Upper lobe of left lung (tissue), 6 donors: ENCODE measurements around the gene CDK11B. TPM values are rescaled to one million over a fixed set of nuclear protein-coding genes. Genes with fewer than 3 reads are reported as not detected.
A peak's percentile ranks its signal among the peaks of the same experiment; 100 is the strongest.

Source experiments
- ATAC-seq, 2 donors: fragments of 200-7000 bp; cut with Tn5 transposase; one replicate each; pipeline ENCODE4 v1.9.1; 2022; ENCODE audit warnings: mild to moderate bottlenecking in 2 of 2, moderate library complexity in 2 of 2; ENCODE audit not compliant: low FRiP score in 2 of 2
- DNase-seq, 2 donors: peaks; one replicate each; pipeline ENCODE4 v3.0.0-alpha.2; 2019 to 2020
- H3K27ac ChIP-seq, 4 donors: fragments of 200-600 bp; sonication (generic); one replicate each; pipeline ENCODE4 v1.5.1; 2016 to 2019
- H3K27me3 ChIP-seq, 4 donors: fragments of 200-600 bp; sonication (generic); one replicate each; pipeline ENCODE4 v1.5.1; 2017 to 2019
- H3K36me3 ChIP-seq, 4 donors: fragments of 200-600 bp; sonication (generic); one replicate each; pipeline ENCODE4 v1.5.1; 2016 to 2019
- H3K4me1 ChIP-seq, 4 donors: fragments of 200-600 bp; sonication (generic); one replicate each; pipeline ENCODE4 v1.5.1; 2018 to 2019
- H3K4me3 ChIP-seq, 4 donors: fragments of 200-600 bp; sonication (generic); one replicate each; pipeline ENCODE4 v1.5.1; 2017 to 2019; ENCODE audit warnings: mild to moderate bottlenecking in 2 of 4, moderate library complexity in 1 of 4
- H3K9me3 ChIP-seq, 4 donors: fragments of 200-600 bp; sonication (generic); one replicate each; pipeline ENCODE4 v1.5.1; 2018 to 2019
- CTCF ChIP-seq, 6 experiments: fragments of 450-650 bp in 4 of 6; fragments of 200-600 bp in 2 of 6; sonication (generic) in 2 of 6; IDR thresholded peaks; one replicate each; pipeline ENCODE4 v1.5.1; 2016 to 2019; ENCODE audit warnings: antibody characterized with exemption in 6 of 6
- EP300 ChIP-seq, 4 donors: sonication (generic); formaldehyde crosslinking; IDR thresholded peaks; one replicate each; pipeline ENCODE4 v1.5.1; 2017; ENCODE audit warnings: antibody characterized with exemption in 4 of 4, control low read depth in 2 of 4
- POLR2A ChIP-seq, 4 donors: fragments of 450-650 bp; IDR thresholded peaks; one replicate each; pipeline ENCODE4 v1.5.1; 2016 to 2017; ENCODE audit warnings: antibody characterized with exemption in 4 of 4, mild to moderate bottlenecking in 2 of 4
- POLR2AphosphoS5 ChIP-seq, 2 donors: sonication (generic); formaldehyde crosslinking; IDR thresholded peaks; one replicate each; pipeline ENCODE4 v1.5.1; 2017; ENCODE audit warnings: antibody characterized with exemption in 2 of 2
- WGBS, 2 donors: methylation state at CpG; one replicate each; pipeline ENCODE4 v1.1.5; 2017 to 2018; 5-methylcytosine and 5-hydroxymethylcytosine counted together
- total RNA-seq, 6 donors: library from RNA; depleted of rRNA in 4 of 6; stranded (reverse); fragments of >200 nt in 4 of 6; gene quantifications; one replicate each; pipeline versions ENCODE4 v1.1.0 to v1.2.1, GENCODE V29; 2016 to 2021
- donor health status: DM: no; HTN: no; CAD: no; lungs with moderate emphysema.
- donor health status: DM: no; HTN: yes; CAD: no; lungs with severe emphysema.

Gene CDK11B
- total RNA-seq, 6 donors from 2014 or later, result 20.8 to 55.5 (median 24.9) TPM

GRCh38 chr1:1603671-1604373, 55.0 kb downstream of the CDK11B start:
- Histone ChIP-seq H3K9me3 (no peaks in the 10 kb centered on the region), H3K36me3 (no peaks in the 10 kb centered on the region), H3K4me1 (peaks cover 12 to 19% (median 16%) of the 10 kb centered on the region in 4 donors), H3K27ac (no peak overlapping the region), H3K4me3 (no peak overlapping the region), H3K27me3 (peaks cover 0 to 4% (median 1%) of the 10 kb centered on the region in 4 donors)
- ATAC-seq (no peak), DNase-seq (peak in 1 of 2 donors; percentile 42)
- WGBS, 2 donors, result 72 to 81% methylated on average over 8 to 12 of the region's 13 CpGs
- no peak for TF ChIP-seq POLR2A (IDR thresholded peaks at IDR 0.05)
- no peak for TF ChIP-seq CTCF (IDR thresholded peaks at IDR 0.05)
- no peak for TF ChIP-seq POLR2AphosphoS5 (IDR thresholded peaks at IDR 0.05)
- TF ChIP-seq EP300 (IDR thresholded peaks at IDR 0.05), result no peak

- no peaks in the 10 kb centered on the region for H3K36me3 ChIP-seq
- 73 to 89% methylated on average over 3 to 11 of the region's 13 CpGs for WGBS, 2 donors
- DNase-seq (peak in 1 of 2 donors; percentile 53), ATAC-seq (no peak)
- H3K4me3 ChIP-seq, result no peak overlapping the region
- no peak overlapping the region for H3K27ac ChIP-seq
- peaks cover 12 to 25% (median 17%) of the 10 kb centered on the region in 4 donors for H3K4me1 ChIP-seq
- H3K9me3 ChIP-seq, result no peaks in the 10 kb centered on the region
- H3K27me3 ChIP-seq, result peaks cover 0 to 4% (median 1%) of the 10 kb centered on the region in 4 donors
- no peak for TF ChIP-seq CTCF (IDR thresholded peaks at IDR 0.05)
- no peak for TF ChIP-seq POLR2A (IDR thresholded peaks at IDR 0.05)
- TF ChIP-seq EP300 (IDR thresholded peaks at IDR 0.05), result no peak
- TF ChIP-seq POLR2AphosphoS5 (IDR thresholded peaks at IDR 0.05), result no peak
Measured at GRCh38 chr1:1602968-1603506, 55.8 kb downstream of the CDK11B start.

GRCh38 chr1:1602304-1602967, 56.4 kb downstream of the CDK11B start:
- TF ChIP-seq CTCF (IDR thresholded peaks at IDR 0.05), result no peak
- TF ChIP-seq EP300 (IDR thresholded peaks at IDR 0.05), result no peak
- no peak for TF ChIP-seq POLR2AphosphoS5 (IDR thresholded peaks at IDR 0.05)
- TF ChIP-seq POLR2A (IDR thresholded peaks at IDR 0.05), result no peak
- no peaks in the 10 kb centered on the region for H3K9me3 ChIP-seq
- no peak overlapping the region for H3K4me3 ChIP-seq
- 55 to 60% methylated on average over 16 to 18 of the region's 18 CpGs for WGBS, 2 donors
- peaks cover 12 to 25% (median 18%) of the 10 kb centered on the region in 4 donors for H3K4me1 ChIP-seq
- no peak for DNase-seq
- peaks cover 0 to 4% (median 1%) of the 10 kb centered on the region in 4 donors for H3K27me3 ChIP-seq
- H3K36me3 ChIP-seq, result no peaks in the 10 kb centered on the region
- ATAC-seq, result no peak
- H3K27ac ChIP-seq, result no peak overlapping the region

- no peak for ATAC-seq
- Histone ChIP-seq H3K27me3 (peaks cover 0 to 4% (median 1%) of the 10 kb centered on the region in 4 donors), H3K36me3 (no peaks in the 10 kb centered on the region), H3K4me3 (no peak overlapping the region), H3K4me1 (peaks cover 12 to 25% (median 19%) of the 10 kb centered on the region in 4 donors), H3K9me3 (no peaks in the 10 kb centered on the region), H3K27ac (no peak overlapping the region)
- WGBS, 2 donors, result 92% methylated on average over 2 to 14 of the region's 15 CpGs
- peak in 1 of 2 donors; percentile 62 for DNase-seq
- no peak for TF ChIP-seq CTCF (IDR thresholded peaks at IDR 0.05)
- no peak for TF ChIP-seq POLR2A (IDR thresholded peaks at IDR 0.05)
- no peak for TF ChIP-seq EP300 (IDR thresholded peaks at IDR 0.05)
- no peak for TF ChIP-seq POLR2AphosphoS5 (IDR thresholded peaks at IDR 0.05)
Measured at GRCh38 chr1:1601564-1602303, 57.1 kb downstream of the CDK11B start.
